ENCODE data around the gene LTC4S.

LTC4S gene

GRCh38 chr5:179795863-179796833 lies 2.4 kb downstream of the LTC4S start:
- DNase-seq = peak; percentile 57

GRCh38 chr5:179796877-179797608 lies 3.3 kb downstream of the LTC4S start:
- no peak for DNase-seq

DNA sequence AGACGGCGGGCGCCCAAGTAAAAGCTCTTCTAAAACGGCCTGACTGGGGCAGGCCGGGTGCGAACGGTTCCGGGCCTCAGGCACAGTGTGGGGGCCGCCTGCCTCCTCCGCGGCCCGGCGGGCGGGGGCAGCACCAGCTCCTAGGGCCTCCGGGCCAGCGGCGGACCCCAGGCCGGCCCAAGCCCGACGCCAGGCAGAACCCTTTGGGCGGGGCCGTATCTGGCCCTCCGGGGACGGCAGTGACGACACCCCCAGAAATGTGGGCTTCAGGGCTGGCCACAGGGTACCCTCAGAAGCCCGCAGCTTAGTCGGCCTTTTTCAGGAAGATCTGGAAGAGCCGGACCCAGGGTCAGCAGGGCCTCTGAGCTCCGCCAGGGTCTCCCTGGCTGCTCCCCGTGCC lies 4.0 kb downstream of the LTC4S start:
- no peak for DNase-seq

DNA sequence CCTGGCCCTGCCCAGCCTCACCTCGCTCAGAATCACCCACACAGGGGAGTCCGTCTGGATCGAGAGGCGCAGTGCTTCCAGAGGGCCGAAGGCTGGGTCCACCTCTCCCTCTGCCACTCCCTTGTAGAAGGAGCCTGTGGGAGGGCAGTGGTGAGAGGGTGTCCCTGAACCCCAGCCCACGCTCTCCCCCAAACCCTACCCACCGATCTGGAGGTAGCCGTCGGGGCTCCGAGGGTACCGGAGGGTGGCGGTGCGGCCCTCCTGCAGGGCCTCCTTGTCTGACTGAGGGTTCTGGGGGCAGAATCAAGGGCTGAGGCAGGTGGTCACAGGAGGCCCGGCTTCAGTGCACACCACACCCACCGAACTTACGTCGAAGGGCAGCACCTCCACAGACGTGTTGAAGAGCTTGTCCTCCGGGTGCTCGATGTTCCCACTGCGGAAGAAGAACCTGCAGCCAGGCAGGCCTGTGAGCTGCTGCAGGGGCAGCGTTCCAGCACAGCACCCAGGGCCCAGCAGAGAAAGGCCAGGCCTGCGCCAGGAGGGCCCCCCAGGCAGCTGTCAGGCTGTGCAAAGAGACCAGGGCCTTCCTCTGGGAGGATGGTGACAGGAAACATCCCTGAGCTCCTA lies 4.5 kb downstream of the LTC4S start:
- no peak for DNase-seq

DNA sequence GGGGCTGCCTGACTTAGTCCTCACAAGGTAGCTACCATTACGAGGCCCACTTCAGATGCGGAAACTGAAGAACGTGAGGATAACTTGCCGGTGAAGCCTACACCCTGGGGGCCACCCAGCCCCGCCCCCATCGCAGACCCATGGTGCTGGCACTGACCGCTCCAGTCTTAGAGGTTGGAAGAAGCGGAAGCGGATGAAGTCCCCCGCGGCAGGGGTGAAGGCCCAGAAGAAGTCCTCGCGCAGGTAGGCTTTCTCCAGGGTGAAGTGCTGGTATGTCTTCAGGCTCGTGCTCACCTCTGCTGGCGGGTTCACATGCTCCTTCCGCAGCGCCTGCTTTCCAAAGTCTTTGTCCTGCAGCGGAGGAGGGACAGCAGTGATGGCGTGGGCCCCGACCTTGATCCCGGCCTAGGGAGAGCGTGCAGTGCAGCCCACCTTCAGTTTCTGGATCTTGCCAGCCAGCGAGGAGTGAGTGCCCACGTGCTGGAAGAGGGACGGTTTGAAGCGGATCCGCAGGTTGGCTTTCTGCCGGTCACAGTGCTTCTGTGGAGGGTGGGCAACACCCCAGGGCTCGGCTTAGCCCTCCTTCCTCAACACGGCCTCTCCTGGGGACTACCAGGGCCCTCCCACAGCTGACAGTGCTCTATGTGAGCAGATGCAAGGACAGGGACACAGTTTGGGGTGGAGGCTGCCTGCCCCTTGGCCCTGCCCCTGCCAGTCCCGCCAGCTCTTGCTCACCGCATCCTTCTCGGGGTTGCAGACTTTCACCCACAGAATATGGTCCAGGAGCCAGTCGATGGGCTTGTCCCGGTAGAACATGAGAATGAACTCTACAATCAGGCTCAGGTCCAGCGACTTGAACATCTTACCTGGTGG lies 5.2 kb downstream of the LTC4S start:
- DNase-seq = no peak

DNA sequence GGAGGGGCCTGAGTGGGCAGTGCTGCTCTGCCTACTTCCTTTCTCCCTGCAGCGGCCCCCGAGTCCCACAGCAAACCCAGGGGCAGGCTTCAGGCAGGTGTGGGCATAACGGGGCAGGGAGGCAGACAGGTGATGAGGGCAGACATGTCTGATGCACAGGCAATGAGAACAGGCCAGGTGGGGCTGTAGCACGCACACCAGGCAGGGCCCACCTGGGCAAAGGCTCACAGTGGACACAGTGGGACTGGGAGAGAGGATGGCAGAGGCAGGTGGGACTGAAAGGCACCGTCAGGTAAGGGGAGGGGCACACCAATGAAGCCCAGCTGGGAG lies 5.8 kb downstream of the LTC4S start:
- no peak for DNase-seq

DNA sequence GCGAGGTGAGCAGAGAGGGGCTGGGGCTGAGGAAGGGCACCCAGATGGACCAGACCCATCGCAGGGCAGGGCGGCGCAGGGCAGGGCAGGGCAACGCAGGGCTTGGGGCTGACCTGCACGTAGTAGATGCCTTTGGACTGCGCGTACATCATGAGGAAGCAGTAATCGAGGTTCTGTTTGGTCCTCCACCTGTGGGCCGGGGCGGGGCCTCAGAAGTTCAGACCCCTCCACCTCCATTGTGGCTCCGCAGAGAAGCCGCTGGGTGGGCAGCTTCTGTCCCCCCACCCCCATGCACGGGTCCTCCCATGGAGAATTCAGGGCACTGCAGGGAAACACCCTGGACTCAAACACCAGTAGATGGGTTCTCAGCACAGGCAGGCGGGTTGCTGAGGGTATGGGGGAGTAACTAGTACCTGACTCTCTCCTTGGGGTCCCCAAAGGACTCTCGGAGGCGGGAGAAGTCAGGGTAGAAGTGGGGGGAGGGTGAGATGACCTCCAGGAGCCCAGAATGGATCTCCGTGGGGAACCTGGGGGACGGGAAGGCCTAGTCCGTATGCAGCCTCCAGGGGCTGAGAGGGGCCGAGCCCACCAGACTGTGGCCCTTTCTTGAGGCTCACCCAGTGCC lies 6.4 kb downstream of the LTC4S start:
- no peak for DNase-seq

DNA sequence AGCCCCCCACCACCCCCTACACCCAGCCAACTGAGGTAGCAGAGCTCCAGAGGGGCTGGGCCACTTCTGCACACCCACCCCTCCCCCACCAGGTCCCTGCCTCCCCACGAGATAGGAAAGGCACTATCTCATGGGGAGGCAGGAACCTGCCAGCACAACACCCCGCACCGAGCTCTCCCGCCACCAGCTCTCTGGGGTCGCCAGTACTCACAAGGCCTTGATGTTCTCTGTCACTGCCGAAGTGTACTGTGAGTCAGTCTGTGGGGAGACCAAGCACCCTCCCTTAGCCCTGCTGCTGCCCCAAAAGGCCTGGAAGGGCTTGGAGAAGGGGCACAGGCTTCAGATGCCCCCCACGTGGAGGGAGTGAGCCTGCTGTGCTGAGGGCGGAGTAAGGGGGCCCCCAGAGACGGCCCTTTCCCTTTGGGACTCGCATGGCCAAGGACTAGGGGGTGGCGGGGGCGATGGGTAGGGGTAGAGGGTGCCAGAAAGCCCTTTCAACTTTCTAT lies 7.0 kb downstream of the LTC4S start:
- no peak for DNase-seq

- peak; percentile 75 for DNase-seq
Observed at GRCh38 chr5:179801304-179802206, 7.8 kb downstream of the LTC4S start.

DNA sequence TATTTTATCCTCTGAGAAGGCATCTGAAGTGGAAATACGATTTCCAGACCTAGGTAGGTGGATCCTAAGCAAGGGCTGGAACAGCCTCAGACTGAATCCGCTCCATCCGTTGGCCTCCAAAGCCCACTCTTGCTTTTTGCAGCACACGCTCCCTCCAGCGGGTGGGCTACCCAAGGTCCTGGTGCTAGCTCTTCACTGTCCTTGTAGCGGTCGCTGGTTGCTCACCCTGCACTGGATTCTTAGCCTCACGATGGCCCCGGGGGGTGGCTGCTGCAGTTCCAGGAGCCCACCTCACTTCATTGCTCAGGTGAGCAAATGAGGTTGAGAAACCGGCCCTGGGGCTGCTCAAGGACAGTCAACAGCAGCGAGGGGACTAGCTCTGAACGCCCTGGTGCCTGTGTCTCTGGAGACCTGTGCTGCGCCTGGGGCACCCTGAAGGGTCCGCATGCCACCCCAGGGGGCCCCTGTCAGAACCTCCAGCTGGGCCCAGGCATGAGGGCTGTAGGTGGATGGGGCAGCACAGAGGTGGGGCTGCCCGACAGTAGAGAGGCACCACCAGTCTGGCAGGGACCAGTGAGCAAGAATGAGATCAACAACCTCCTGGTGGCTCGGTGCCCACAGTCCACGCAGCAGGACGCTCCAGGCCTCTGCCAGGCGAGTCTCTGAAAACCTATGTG lies 8.6 kb downstream of the LTC4S start:
- DNase-seq = no peak

- no peak for DNase-seq
Observed at GRCh38 chr5:179802950-179803562, 9.3 kb downstream of the LTC4S start.

DNA sequence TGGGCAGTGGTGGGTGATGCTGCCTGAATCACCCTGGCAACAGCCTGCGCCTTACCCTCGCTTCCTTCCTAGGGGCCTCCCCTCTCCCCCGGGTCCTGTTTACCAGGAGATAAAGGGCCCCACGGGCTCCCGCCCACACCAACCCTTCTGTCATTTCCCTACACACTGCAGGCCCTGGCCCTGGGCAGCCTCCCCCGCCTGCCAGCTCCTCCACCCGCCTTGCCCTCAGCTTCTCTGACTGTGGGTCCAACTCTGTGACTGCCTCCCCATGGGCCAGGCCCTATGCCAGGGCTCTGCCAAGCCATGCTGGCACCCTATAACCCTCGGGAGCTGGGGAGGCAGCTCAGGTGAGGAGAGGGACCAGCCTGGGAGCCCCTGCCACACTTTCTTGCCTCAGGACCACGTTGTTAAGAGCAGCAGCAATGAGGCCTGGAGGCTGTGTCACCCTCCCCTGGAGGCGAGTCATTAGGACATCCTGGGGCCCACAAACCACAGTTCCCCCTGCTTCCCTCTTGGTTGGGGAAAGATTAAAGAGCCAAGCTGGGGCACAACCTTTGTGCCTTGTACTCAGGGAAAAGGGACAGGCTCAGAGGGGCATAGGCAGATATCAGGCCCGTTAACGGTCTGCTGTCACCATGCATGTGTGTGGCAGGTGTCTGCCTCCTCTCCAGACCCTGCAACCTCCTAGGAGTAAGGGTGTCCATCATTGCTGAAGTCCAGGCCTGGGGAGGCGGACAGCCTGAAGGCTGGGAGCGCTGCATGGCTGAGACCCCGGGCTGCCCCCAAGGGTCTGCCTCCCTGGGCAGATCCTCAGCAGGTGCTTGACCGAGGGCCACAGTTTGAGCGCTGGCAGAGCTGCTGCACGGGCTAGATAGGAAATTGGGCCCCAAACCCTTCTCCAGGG lies 10.1 kb downstream of the LTC4S start:
- no peak for DNase-seq

DNA sequence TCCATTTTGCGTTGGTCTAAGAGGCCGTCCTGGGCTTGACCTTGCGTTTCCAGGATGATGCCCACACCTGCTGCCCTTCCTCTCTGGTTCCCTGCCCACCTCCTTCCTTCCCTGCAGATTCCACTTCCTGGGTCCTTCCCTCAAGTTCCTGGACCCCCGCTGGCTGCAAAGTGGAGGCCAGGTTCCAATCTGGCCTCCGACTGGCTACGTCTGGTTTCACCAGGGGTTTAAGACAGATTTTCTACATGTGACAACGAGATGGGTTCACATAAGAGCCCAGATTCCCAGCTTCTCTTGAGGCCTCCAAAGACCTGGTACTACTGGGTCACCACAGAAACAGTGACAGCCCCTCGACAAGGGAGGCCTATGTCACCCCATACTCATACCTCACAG lies 10.8 kb downstream of the LTC4S start:
- DNase-seq = no peak

DNA sequence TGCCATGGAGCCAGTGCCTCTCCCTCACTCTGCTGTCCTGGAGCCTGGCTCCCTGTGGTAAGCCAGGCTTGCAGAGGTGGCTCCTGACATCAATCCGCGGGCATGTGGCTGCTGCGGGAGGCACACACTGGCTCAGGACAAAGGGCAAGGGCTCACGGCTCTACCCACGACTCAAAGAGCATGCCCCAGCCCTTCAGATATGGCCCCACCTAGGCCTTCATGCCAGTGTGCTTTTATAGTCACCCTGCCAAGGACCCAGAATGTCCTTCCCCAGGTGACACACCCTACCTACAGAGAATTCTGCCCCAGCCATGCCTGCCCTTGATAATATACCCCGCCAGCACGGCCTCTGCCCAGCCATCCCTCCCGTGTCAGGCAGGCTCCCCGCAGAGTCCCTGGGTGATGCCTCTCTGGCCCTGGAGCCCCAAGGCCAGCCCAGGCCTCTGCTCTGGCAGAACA lies 11.3 kb downstream of the LTC4S start:
- no peak for DNase-seq

DNA sequence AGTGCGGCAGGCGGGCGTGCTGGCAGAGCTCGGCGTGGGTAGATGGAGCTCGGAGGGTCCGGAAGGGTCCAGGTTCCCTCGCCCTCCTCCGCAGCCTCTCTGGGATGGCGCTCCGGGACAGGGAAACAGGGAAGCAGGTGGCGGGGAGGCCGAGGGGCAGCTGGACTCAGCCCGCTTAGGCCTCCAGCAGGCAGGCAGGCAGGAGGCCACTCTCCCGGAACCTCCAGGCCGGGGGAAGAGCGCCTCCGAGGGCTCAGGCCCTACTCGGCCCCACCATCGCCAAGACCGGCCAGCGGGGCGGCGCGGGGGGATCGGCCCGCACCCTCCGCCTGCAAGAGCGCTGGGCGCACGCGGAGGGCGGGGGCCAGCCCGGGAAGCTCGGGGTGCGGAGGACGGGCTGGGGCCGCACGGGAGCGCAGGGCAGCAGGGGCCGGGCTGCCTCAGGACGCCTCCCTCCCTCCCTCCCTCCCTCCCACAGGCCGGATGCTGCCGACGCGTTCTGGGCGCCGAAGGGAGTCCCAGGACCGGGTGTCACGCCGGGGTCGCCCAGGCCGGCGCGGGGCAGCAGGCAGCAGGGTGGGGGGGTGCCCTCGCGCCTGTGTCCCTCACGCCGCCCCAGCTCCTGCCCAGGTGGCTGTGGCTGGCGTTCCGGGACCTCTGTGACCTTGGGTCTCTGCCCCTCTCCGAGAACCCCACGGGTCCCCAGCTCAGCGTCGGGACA lies 11.9 kb downstream of the LTC4S start:
- no peak for DNase-seq

DNA sequence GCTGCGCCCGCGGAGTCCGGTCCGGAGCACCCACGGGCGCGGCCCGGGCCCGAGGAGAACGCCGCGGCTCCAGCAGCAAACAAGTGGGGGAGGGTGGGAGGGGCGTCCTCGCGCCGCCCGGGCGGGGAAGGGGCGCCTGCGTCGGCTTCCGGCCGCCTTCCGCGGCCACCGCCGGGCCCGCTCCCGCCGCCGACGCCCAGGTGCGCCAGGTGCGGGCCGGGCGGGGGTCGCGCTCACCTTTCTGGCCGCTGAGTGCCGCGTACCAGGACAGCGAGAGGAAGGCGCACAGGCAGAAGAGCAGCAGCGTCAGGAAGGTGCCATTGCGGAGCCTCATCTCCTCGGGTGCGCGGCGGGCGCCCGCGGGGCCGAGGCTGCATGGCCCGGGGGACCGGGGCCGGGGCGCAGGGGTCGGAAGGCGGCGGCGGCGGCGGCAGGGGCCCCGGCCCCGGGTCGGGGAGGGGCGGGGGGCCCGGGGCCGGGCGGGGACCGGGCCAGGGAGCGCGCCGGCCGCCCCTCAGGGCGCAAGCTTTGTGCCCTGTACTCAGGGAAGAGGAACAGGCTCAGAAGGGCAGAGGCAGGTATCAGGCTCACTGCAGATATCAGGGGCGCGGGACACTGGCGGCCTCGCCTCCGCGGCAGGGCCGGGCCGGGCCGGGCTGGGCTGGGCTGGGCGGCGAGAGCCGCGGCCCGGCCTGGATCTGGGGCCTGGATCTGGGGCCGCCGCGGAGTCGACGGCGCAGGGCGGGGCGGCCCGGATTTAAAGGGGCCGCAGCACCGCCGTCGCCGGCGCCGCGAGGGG lies 12.7 kb downstream of the LTC4S start, which contains the start of gene MGAT4B:
TSS of gene MGAT4B (minus strand) at position 617 of the 799 bp plus-strand sequence. CDS start at position 334, 283 bp downstream.
- DNase-seq = peak; percentile 51
